Stimulated activated CD4-positive, alpha-beta T cell treated with anti-CD3 and anti-CD28 coated beads, Interleukin-4, amount 100 ng/mL, for 48 hours (primary cell): Measurements from ENCODE around the gene PTCD2.
A peak's percentile ranks its signal among the peaks of the same experiment; 100 is the strongest.

ENCODE experiments used
- DNase-seq, 2 donors: peaks; one replicate each; pipeline ENCODE4 v3.0.0-alpha.2; 2020; ENCODE audit warnings: low read depth in 2 of 2

Gene PTCD2

DNA sequence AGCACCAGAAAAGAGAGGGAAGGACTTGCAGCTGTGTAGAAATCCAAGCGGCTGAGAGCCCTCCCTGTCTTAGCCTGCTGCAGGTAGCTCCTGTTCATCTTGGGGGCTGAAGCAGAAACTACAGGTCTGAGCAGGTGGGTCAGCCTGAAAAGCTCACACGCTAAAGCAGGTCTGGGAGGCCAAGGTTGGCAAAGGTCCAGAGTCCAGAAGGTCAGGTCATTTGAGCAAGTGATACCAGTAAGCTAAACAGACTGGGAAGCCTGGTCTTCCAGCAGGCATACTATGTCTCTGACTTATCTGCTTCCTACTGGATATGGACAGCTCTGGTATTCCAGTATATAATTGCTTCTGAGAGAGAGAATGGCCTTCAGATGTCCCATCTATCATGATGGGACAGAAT is 26.2 kb downstream of the PTCD2 start:
- no peak for DNase-seq

GRCh38 chr5:72347801-72348308 is 27.7 kb downstream of the PTCD2 start:
- peak in 1 of 2 donors; percentile 13 for DNase-seq

GRCh38 chr5:72351376-72351775 is 31.2 kb downstream of the PTCD2 start:
- no peak for DNase-seq

GRCh38 chr5:72352616-72353015 is 32.4 kb downstream of the PTCD2 start:
- no peak for DNase-seq

- no peak for DNase-seq
These were observed 32.9 kb downstream of the PTCD2 start for GRCh38 chr5:72353046-72353445.

- no peak for DNase-seq
These were observed 35.6 kb downstream of the PTCD2 start for GRCh38 chr5:72355706-72356299.

DNA sequence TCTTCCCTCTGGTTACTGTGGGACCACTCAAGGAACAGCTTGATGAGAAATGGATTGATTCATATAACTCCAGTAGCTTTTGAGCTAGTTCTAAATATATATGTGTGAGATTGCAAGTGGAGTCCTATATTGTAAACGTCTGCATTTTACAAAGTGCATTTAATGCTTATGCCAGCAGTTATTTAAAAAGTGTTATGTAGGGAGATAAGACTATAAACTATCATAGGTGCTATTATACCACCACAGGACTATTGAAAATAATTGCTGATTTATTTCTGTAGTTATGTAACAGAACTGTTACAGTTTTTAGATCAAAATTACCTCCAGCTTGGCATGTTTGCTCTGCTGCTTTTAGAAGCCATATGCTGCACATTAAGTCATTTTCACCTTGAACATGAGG is 36.2 kb downstream of the PTCD2 start:
- DNase-seq: no peak

DNA sequence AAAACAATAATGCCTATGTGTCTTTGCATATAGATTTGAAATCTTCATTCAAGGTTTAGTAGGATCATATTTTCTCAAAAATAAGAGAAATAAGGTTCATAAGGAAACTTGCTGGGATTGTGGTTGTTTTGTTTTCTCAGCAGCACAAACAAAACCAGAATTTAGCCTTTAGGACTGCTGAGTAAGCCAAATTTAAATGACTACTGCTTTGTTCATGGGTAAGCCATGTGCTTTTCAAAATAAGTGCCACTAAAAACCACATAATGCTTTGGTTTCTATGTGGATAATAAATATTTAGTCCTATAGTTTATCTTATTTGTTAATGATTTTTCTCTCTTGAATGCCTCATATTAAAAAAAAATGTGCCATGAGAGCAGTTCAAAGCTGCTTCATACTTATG is 38.8 kb downstream of the PTCD2 start:
- DNase-seq: no peak

DNA sequence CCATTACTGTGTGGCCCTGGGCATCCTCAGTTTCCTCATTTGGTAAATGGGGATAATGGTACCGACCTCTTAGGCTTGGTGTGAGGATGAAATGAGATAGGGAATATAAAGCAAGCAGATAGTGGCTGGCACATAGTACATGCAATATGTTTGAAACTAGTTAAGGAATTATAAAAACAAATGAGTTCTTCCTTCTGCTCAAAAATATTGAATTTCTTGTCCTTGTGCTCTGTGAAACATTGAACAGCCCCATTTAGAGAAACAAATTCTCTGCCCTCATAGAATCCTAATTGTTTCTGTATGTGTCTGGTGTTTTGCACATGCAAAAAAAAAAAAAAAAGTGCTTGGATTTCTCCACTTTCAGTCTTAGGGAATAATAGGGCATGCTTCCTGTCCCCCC is 39.7 kb downstream of the PTCD2 start:
- no peak for DNase-seq

DNA sequence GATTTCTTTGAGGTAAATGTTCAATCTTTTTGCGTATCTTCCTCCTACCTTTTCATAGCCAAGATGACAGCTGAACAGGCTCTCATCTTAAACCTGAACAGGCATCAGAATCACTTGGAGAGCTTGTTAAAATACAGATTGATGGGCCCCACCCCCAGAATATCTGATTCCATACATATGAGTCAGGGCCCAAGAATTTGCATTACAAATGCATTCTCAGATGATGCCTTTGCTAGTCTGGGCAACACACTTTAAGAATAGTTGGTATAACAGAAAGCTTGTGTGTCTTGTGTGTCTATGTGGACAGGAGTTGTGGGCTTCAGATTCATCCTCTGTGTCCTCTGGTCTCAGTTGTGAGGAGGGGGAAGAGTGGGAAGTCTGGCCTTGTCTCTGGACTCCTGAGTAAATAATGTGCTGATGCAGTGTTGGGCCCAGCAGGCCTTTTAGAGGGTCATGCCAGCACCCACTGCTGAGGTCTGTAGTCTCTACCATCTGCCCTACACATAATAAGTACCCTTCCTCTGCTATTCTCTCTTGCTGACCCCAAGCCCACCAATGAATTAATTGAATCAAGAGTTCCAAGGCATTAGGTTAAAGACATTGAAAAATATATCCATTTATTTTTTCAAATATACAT is 43.1 kb downstream of the PTCD2 start:
- no peak for DNase-seq

- DNase-seq: no peak
These were observed 44.0 kb downstream of the PTCD2 start for GRCh38 chr5:72364171-72364570.

DNA sequence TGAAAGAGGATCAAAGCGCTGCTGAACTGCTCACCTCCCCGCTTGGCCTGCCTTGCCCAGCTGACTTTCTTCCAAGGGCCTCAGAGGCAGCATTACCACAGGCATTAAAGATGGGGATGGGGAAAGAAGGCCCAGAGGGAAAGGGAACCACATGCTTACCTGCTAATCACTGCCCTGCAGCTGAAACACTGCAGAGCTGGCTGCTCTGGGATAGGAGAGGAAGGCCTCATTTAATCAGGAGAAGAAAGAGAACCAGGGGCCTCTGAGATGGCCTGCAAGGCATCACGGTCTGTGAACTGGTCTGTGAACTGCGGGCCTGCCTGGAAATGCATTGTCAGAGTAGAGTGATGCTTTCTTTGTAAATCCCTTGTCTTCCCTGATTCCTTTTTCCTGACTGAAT is 44.8 kb downstream of the PTCD2 start:
- no peak for DNase-seq

- peak in 1 of 2 donors; percentile 16 for DNase-seq
These were observed 46.3 kb downstream of the PTCD2 start for GRCh38 chr5:72366324-72366976.

- no peak for DNase-seq
These were observed 48.1 kb downstream of the PTCD2 start for GRCh38 chr5:72368271-72368670.

- no peak for DNase-seq
These were observed 49.1 kb downstream of the PTCD2 start for GRCh38 chr5:72369301-72369700.

- no peak for DNase-seq
These were observed 49.5 kb downstream of the PTCD2 start for GRCh38 chr5:72369711-72370110.

DNA sequence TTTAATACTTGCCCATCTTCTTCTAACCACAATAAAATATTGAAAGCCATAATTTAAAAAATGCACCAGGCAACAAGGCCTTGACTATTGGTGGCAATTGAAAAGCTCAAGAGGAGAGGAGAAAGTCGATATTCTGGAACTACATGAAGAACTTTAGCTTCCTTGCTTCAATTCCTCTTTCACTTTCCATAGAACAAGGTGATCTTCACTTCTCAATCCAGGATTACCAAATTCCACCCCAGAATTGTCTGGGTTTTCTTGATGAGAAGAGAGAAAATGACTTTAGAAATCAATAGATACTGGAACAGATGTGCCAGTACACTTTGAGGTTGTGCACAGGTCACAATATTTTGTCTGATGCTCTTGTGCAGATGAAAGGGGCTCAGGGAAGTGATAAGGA is 52.2 kb downstream of the PTCD2 start:
- DNase-seq: no peak

DNA sequence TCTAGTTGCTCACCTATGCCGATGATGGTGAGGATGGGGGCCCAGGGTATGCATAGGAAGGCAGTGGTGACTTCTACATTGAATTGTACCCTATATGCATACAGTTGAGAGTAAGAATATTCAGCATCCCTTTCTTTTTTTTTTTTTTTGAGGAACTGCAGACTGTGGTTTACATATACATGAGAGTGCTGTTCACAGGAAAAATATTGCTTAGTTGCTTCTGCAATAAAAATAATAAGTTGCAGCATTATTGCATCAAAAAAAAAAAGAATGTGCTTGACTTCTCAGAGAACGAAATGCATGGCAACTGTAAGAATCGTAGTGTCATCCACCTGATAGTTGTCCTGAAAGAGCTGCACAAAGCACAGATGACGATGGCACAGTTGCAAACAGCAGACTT is 52.8 kb downstream of the PTCD2 start:
- no peak for DNase-seq

GRCh38 chr5:72374844-72375243 is 54.7 kb downstream of the PTCD2 start:
- DNase-seq: no peak

DNA sequence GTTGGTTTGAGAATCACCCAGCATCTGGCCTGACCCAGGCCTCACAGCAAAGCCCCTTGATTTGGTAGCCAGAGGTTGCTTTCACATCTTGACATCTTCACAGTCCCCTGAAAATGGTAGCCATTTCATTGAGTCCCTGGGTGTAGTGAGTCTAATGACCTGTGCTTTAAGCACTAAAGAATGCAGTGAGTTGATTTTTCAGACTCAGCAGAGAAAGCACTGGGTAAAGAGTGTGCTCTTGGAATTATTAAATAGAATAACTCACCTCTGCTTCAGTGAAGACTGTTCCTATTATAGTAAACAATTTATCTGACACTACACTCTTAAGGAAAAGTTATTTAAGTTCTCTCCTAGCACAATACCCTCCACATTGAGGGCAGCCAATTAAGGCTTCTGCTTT is 56.2 kb downstream of the PTCD2 start:
- no peak for DNase-seq

GRCh38 chr5:72377910-72378638 is 57.9 kb downstream of the PTCD2 start:
- DNase-seq: no peak

DNA sequence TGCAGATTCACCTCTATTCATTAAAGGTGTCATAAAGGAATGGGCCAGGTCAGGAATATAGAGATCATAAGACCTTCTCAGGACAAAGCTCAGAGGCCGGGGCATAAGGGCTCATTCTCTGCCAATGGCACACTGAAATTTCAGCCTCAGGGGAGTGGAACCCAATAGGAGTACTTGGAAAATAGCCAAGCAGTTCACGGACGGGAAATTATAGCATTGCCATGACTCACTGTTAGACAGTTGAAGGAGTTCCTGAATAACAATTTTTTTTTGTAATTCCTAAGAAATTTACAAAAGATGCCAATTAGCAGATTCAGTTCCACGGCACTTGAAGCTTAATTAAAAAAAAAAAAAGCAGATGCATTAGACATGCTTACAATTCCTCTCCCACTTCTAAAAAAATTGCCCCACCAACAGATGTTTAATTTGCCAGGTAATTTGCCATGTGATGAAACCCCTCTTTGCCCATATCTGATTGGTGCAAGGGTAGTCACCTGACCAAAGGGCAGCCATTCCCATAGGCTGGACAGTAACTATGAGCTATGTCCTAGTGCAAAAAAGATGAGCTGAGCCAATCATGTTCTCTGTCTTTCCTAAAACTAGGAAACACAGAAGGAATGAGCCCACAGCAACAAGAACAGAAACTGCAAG is 58.6 kb downstream of the PTCD2 start:
- DNase-seq: no peak
